DOHH2 (cell line): Measurements from ENCODE around the gene PNMA8A.

ENCODE experiments used
- H3F3A ChIP-seq: fragments of 200-600 bp; sonication (generic), shearing (Covaris generic); 2 replicates; pipeline ENCODE4 v1.6.0; 2016; ENCODE audit warnings: antibody characterized with exemption, mild to moderate bottlenecking; ENCODE audit not compliant: control insufficient read depth, insufficient read depth
- H3K27ac ChIP-seq: fragments of 200-600 bp; sonication (generic); 2 replicates; pipeline ENCODE4 v1.5.1; 2014; ENCODE audit warnings: low read depth, mild to moderate bottlenecking, low read length, moderate library complexity
- H3K27me3 ChIP-seq: fragments of 200-600 bp; sonication (generic); 2 replicates; pipeline ENCODE4 v1.6.1; 2014; ENCODE audit warnings: mild to moderate bottlenecking, low read length, mixed read lengths; ENCODE audit not compliant: control insufficient read depth
- H3K36me3 ChIP-seq: fragments of 200-600 bp; sonication (generic); 2 replicates; pipeline ENCODE4 v1.6.1; 2014; ENCODE audit warnings: mild to moderate bottlenecking, low read length, moderate library complexity, mixed read lengths; ENCODE audit not compliant: control insufficient read depth
- H3K4me1 ChIP-seq: fragments of 200-600 bp; sonication (generic); 2 replicates; pipeline ENCODE4 v1.6.1; 2014; ENCODE audit warnings: mild to moderate bottlenecking, low read length, mixed read lengths; ENCODE audit not compliant: control insufficient read depth
- H3K4me2 ChIP-seq: fragments of 200-600 bp; sonication (generic); 2 replicates; pipeline ENCODE4 v1.6.0; 2014; ENCODE audit warnings: mild to moderate bottlenecking, low read length, moderate library complexity
- H3K4me3 ChIP-seq: fragments of 200-600 bp; sonication (generic); 2 replicates; pipeline ENCODE4 v1.5.1; 2014; ENCODE audit warnings: mild to moderate bottlenecking, low read length, mixed read lengths
- H3K79me2 ChIP-seq: fragments of 200-600 bp; sonication (generic); 2 replicates; pipeline ENCODE4 v1.6.1; 2014; ENCODE audit warnings: mild to moderate bottlenecking, low read length, mixed read lengths; ENCODE audit not compliant: control insufficient read depth
- H3K9me2 ChIP-seq: fragments of 200-600 bp; sonication (generic); replicated peaks from 2 replicates; pipeline ENCODE4 v1.6.1; 2014; ENCODE audit warnings: mild to moderate bottlenecking, low read length, mixed read lengths; ENCODE audit not compliant: control insufficient read depth
- H3K9me3 ChIP-seq: fragments of 200-600 bp; sonication (generic); 2 replicates; pipeline ENCODE4 v1.6.1; 2014; ENCODE audit warnings: antibody characterized with exemption, low read length, mixed read lengths; ENCODE audit not compliant: control insufficient read depth, insufficient read depth
- H4K20me1 ChIP-seq: fragments of 200-600 bp; sonication (generic); 2 replicates; pipeline ENCODE4 v1.6.0; 2014; ENCODE audit warnings: low read depth, mild to moderate bottlenecking, antibody characterized with exemption, low read length, moderate library complexity; ENCODE audit not compliant: control insufficient read depth, insufficient read depth
- CTCF ChIP-seq: fragments of 200-600 bp; sonication (generic); IDR thresholded peaks from one replicate; pipeline ENCODE4 v1.5.1; 2014; ENCODE audit warnings: antibody characterized with exemption, mild to moderate bottlenecking, low read depth, low read length; ENCODE audit not compliant: poor library complexity, severe bottlenecking
- EZH2phosphoT487 ChIP-seq: fragments of 200-600 bp; sonication (generic); IDR thresholded peaks from 2 replicates; pipeline ENCODE4 v1.6.1; 2017; ENCODE audit warnings: borderline replicate concordance, mild to moderate bottlenecking, antibody characterized with exemption, low read length, moderate library complexity, mixed read lengths

Gene PNMA8A

GRCh38 chr19:46460055-46460454 is 11.3 kb downstream of the PNMA8A start:
- Histone ChIP-seq H3K9me3 (no peaks in the 10 kb centered on the region), H3K36me3 (no peaks in the 10 kb centered on the region), H3K9me2 (no peaks in the 10 kb centered on the region), H3K27me3 (peaks cover 8% of the 10 kb centered on the region), H3F3A (no peaks in the 10 kb centered on the region), H3K4me1 (peaks cover 3% of the 10 kb centered on the region; the same call in 1 of the 2 replicates), H4K20me1 (no peaks in the 10 kb centered on the region), H3K27ac (no peak overlapping the region), H3K79me2 (no peaks in the 10 kb centered on the region), H3K4me2 (no peak overlapping the region), H3K4me3 (no peak overlapping the region)
- TF ChIP-seq CTCF, result no peak
- TF ChIP-seq EZH2phosphoT487, result no peak

- H3K9me3 ChIP-seq, result no peaks in the 10 kb centered on the region
- H3K4me2 ChIP-seq, result no peak overlapping the region
- no peak overlapping the region for H3K27ac ChIP-seq
- H3K27me3 ChIP-seq, result peaks cover 8% of the 10 kb centered on the region
- no peaks in the 10 kb centered on the region for H3K79me2 ChIP-seq
- no peaks in the 10 kb centered on the region for H4K20me1 ChIP-seq
- no peaks in the 10 kb centered on the region for H3F3A ChIP-seq
- no peak for TF ChIP-seq EZH2phosphoT487
- H3K36me3 ChIP-seq, result no peaks in the 10 kb centered on the region
- H3K4me3 ChIP-seq, result no peak overlapping the region
- H3K4me1 ChIP-seq, result peaks cover 3% of the 10 kb centered on the region; the same call in 1 of the 2 replicates
- H3K9me2 ChIP-seq, result no peaks in the 10 kb centered on the region
These were observed 14.4 kb downstream of the PNMA8A start for GRCh38 chr19:46456930-46457329.

- Histone ChIP-seq H3F3A (no peaks in the 10 kb centered on the region), H3K9me3 (no peaks in the 10 kb centered on the region), H3K9me2 (no peaks in the 10 kb centered on the region), H4K20me1 (no peaks in the 10 kb centered on the region), H3K36me3 (no peaks in the 10 kb centered on the region), H3K27me3 (peaks cover 5% of the 10 kb centered on the region; the same call in 1 of the 2 replicates), H3K4me1 (peaks cover 3% of the 10 kb centered on the region; the same call in 1 of the 2 replicates), H3K4me2 (no peak overlapping the region), H3K27ac (no peak overlapping the region), H3K79me2 (no peaks in the 10 kb centered on the region), H3K4me3 (no peak overlapping the region)
- TF ChIP-seq EZH2phosphoT487 (no peak), CTCF (no peak)
These were observed 17.1 kb downstream of the PNMA8A start for GRCh38 chr19:46454244-46454643.

- Histone ChIP-seq H3K79me2 (no peaks in the 10 kb centered on the region), H3K4me3 (no peak overlapping the region), H3K27ac (no peak overlapping the region), H3K9me2 (no peaks in the 10 kb centered on the region), H3K4me1 (peaks cover under 1% of the 10 kb centered on the region; the same call in 1 of the 2 replicates), H3K4me2 (no peak overlapping the region), H3K9me3 (no peaks in the 10 kb centered on the region), H3F3A (no peaks in the 10 kb centered on the region), H3K27me3 (peaks cover 5% of the 10 kb centered on the region; the same call in 1 of the 2 replicates), H3K36me3 (no peaks in the 10 kb centered on the region), H4K20me1 (no peaks in the 10 kb centered on the region)
- TF ChIP-seq CTCF (no peak), EZH2phosphoT487 (no peak)
These were observed 17.7 kb downstream of the PNMA8A start for GRCh38 chr19:46453661-46454060.
